Measurements from ENCODE around the gene KLF17. TPM values are rescaled to one million over a fixed set of nuclear protein-coding genes. Genes with fewer than 3 reads are reported as not detected.

Gene KLF17, protein sequence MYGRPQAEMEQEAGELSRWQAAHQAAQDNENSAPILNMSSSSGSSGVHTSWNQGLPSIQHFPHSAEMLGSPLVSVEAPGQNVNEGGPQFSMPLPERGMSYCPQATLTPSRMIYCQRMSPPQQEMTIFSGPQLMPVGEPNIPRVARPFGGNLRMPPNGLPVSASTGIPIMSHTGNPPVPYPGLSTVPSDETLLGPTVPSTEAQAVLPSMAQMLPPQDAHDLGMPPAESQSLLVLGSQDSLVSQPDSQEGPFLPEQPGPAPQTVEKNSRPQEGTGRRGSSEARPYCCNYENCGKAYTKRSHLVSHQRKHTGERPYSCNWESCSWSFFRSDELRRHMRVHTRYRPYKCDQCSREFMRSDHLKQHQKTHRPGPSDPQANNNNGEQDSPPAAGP
- total RNA-seq (not detected), polyA plus RNA-seq (not detected)

DNA sequence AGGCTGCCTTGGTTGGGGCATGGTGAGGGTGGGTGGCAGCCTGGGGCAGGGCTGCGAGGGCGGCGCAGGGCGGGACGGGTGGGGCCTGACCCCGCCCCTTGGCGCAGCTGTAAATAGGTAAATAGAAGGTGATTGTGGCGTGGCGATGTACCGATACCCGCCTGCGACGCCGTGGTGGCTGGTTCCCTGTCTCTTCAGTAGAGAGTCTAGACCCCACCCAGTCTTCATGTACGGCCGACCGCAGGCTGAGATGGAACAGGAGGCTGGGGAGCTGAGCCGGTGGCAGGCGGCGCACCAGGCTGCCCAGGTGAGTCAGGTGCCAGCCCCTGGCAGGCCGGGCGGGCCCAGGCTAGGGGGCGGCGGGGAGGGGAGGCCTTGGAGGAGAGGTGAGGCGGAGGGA is at the start of gene KLF17:
Gene KLF17 (plus strand): TSS at position 140 of the 400 bp plus-strand sequence. CDS start 87 bp downstream, at position 227.
- Histone ChIP-seq H3K4me1 (ENCODE audit: insufficient read depth, low read length) (no peaks in the 10 kb centered on the region), H3K4me3 (ENCODE audit: low read length) (no peak within 1 kb of the TSS), H3K27me3 (ENCODE audit: insufficient read depth, low read length, poor library complexity, severe bottlenecking) (no peaks in the 10 kb centered on the region), H3K27ac (ENCODE audit: low read depth, low read length) (no peak within 1 kb of the TSS), H3K9me3 (ENCODE audit: low read length) (no peaks in the 10 kb centered on the region), H3K36me3 (ENCODE audit: insufficient read depth, low read length) (no peaks in the 10 kb centered on the region)
- ChIA-PET CTCF (no interaction called here), POLR2A (no interaction called here)
- DNase-seq, result no peak
- Mint-ChIP-seq H3K36me3 (no peaks in the 10 kb centered on the region), H3K4me1 (no peaks in the 10 kb centered on the region), H3K27me3 (peaks cover 0 to 24% of the 10 kb centered on the region in 2 donors), H3K27ac (no peak within 1 kb of the TSS), H3K4me3 (no peak within 1 kb of the TSS), H3K9me3 (no peaks in the 10 kb centered on the region)

DNA sequence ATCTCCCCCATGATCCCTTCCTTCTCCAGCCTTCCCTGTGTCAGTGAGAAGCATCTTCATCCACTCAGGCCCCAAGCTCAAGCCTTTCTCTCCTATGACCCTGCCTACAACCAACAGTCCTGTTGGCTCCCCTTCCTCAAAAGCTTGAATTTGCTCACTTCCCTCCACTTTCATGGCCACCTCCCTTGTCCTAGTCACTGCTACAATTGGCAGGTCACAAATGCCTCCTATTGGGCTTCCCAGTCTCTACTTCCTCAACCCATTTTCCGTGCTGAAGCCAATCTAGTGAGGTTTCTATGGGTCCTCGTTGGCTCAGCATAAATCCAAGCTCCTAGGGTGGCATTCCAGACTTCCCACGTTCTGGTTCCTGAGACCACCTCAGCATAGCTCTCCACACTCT is 47.2 kb upstream of the KLF17 start:
- Histone ChIP-seq H3K27me3 (ENCODE audit: insufficient read depth, low read length, poor library complexity, severe bottlenecking) (no peaks in the 10 kb centered on the region), H3K36me3 (ENCODE audit: insufficient read depth, low read length) (no peaks in the 10 kb centered on the region), H3K27ac (ENCODE audit: low read depth, low read length) (no peak overlapping the region), H3K4me3 (ENCODE audit: low read length) (no peak overlapping the region), H3K4me1 (ENCODE audit: insufficient read depth, low read length) (no peaks in the 10 kb centered on the region), H3K9me3 (ENCODE audit: low read length) (no peaks in the 10 kb centered on the region)
- CTCF ChIA-PET, result no interaction called here
- H3K27ac Mint-ChIP-seq, result peak overlapping the region in 1 of 8 donors; percentile 2
- POLR2A ChIA-PET, result no interaction called here
- H3K36me3 Mint-ChIP-seq, result no peaks in the 10 kb centered on the region
- DNase-seq, result no peak
- peaks cover 16 to 62% of the 10 kb centered on the region in 2 donors for H3K27me3 Mint-ChIP-seq
- H3K4me1 Mint-ChIP-seq, result no peaks in the 10 kb centered on the region
- H3K9me3 Mint-ChIP-seq, result no peaks in the 10 kb centered on the region
- no peak overlapping the region for H3K4me3 Mint-ChIP-seq

DNA sequence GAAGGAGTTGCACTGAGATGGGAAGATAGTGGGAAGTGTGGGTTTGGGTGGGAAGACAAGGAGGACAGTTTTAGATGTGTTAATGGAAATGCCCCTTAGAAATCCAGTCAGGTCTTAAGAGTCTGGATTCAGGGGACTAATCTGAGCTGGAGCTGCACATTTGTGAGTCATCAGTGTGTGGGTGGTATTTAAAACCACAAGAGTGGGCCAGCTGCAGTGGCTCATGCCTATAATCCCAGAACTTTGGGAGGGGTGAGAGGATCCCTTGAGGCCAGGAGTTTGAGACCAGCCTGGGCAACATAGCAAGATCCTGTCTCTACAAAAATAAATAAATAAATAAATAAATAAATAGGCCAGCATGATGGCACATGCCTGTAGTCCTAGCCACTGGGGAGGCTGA is 46.4 kb upstream of the KLF17 start:
- no peak overlapping the region for H3K4me3 ChIP-seq (ENCODE audit: low read length)
- H3K36me3 Mint-ChIP-seq, result no peaks in the 10 kb centered on the region
- H3K4me1 Mint-ChIP-seq, result no peaks in the 10 kb centered on the region
- H3K27ac Mint-ChIP-seq, result no peak overlapping the region
- no peaks in the 10 kb centered on the region for H3K9me3 ChIP-seq (ENCODE audit: low read length)
- H3K27ac ChIP-seq (ENCODE audit: low read depth, low read length), result no peak overlapping the region
- no peaks in the 10 kb centered on the region for H3K36me3 ChIP-seq (ENCODE audit: insufficient read depth, low read length)
- H3K27me3 ChIP-seq (ENCODE audit: insufficient read depth, low read length, poor library complexity, severe bottlenecking), result no peaks in the 10 kb centered on the region
- H3K9me3 Mint-ChIP-seq, result no peaks in the 10 kb centered on the region
- ChIA-PET POLR2A (no interaction called here), CTCF (no interaction called here)
- H3K4me3 Mint-ChIP-seq, result no peak overlapping the region
- H3K27me3 Mint-ChIP-seq, result peaks cover 16 to 58% of the 10 kb centered on the region in 2 donors
- no peaks in the 10 kb centered on the region for H3K4me1 ChIP-seq (ENCODE audit: insufficient read depth, low read length)
- DNase-seq, result no peak

DNA sequence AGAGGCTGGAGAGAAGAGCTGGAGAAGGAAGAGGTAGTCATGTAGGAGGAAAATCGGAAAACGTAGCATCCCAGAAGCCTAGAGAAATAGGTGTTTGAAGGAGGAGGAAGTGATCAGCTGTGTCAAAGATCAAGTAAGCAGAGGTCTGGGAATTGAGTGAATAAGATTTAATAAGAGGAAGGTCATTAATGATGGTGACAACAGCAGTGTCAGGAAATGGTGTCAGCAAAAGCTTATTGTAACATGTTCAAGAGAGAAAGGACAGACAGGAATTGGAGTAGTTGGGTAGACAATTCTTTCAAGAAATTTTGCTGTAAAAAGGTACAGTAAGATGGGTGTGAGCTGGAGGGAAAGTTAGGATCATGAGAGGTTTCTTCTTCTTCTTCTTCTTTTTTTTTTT is 45.8 kb upstream of the KLF17 start:
- no peak overlapping the region for H3K4me3 Mint-ChIP-seq
- H3K4me1 Mint-ChIP-seq, result no peaks in the 10 kb centered on the region
- no peak for DNase-seq
- H3K36me3 Mint-ChIP-seq, result no peaks in the 10 kb centered on the region
- H3K27me3 ChIP-seq (ENCODE audit: insufficient read depth, low read length, poor library complexity, severe bottlenecking), result no peaks in the 10 kb centered on the region
- no peak overlapping the region for H3K27ac Mint-ChIP-seq
- no peaks in the 10 kb centered on the region for H3K9me3 ChIP-seq (ENCODE audit: low read length)
- H3K27ac ChIP-seq (ENCODE audit: low read depth, low read length), result no peak overlapping the region
- no peaks in the 10 kb centered on the region for H3K4me1 ChIP-seq (ENCODE audit: insufficient read depth, low read length)
- ChIA-PET CTCF (no interaction called here), POLR2A (no interaction called here)
- no peaks in the 10 kb centered on the region for H3K36me3 ChIP-seq (ENCODE audit: insufficient read depth, low read length)
- no peaks in the 10 kb centered on the region for H3K9me3 Mint-ChIP-seq
- no peak overlapping the region for H3K4me3 ChIP-seq (ENCODE audit: low read length)
- H3K27me3 Mint-ChIP-seq, result peaks cover 16 to 57% of the 10 kb centered on the region in 2 donors

DNA sequence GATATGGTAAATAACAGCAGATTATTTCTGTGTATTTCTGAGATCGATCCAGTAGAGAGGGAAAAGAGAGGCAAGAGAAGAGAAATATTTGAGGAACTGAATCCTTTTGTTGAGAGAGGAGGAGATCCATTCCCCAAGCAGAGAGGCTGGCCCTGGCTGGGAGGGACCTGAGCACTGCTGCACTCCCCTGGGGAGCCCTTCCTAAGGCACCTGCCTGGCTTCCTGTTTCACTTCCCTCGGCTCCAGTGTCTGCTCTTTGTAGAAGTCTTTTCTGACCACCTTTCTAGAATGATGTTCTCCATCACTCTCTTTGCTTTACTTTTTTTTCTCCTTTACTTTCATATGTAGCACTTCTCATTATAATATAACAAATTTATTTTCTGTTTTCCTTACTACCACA is 45.1 kb upstream of the KLF17 start:
- Histone ChIP-seq H3K36me3 (ENCODE audit: insufficient read depth, low read length) (no peaks in the 10 kb centered on the region), H3K4me1 (ENCODE audit: insufficient read depth, low read length) (no peaks in the 10 kb centered on the region), H3K9me3 (ENCODE audit: low read length) (no peaks in the 10 kb centered on the region), H3K27me3 (ENCODE audit: insufficient read depth, low read length, poor library complexity, severe bottlenecking) (no peaks in the 10 kb centered on the region), H3K27ac (ENCODE audit: low read depth, low read length) (no peak overlapping the region), H3K4me3 (ENCODE audit: low read length) (no peak overlapping the region)
- CTCF ChIA-PET, result no interaction called here
- POLR2A ChIA-PET, result no interaction called here
- Mint-ChIP-seq H3K36me3 (no peaks in the 10 kb centered on the region), H3K4me1 (no peaks in the 10 kb centered on the region), H3K4me3 (no peak overlapping the region), H3K27ac (no peak overlapping the region), H3K9me3 (no peaks in the 10 kb centered on the region), H3K27me3 (peaks cover 16 to 56% of the 10 kb centered on the region in 2 donors)
- DNase-seq, result no peak

DNA sequence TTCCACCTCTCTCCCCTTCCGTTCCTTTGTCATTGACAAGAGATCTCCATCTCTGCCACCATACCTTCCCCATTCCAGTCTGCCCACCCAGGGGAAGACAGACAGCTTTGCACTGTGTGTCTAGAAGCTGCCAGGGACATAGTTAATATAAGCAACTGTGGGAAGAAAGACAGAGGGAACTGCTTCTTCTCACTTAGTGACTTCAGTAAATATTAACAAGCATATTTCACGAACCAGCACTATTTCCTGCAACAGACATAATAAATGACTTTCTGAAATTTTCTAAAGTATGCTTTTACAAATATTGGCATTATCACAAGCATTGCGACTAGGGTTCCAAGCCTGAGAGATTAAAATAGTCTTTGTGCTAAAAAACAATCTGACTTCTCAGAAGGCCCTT is 44.2 kb upstream of the KLF17 start:
- Histone ChIP-seq H3K27me3 (ENCODE audit: insufficient read depth, low read length, poor library complexity, severe bottlenecking) (no peaks in the 10 kb centered on the region), H3K4me1 (ENCODE audit: insufficient read depth, low read length) (no peaks in the 10 kb centered on the region), H3K9me3 (ENCODE audit: low read length) (no peaks in the 10 kb centered on the region), H3K27ac (ENCODE audit: low read depth, low read length) (no peak overlapping the region), H3K36me3 (ENCODE audit: insufficient read depth, low read length) (no peaks in the 10 kb centered on the region), H3K4me3 (ENCODE audit: low read length) (no peak overlapping the region)
- Mint-ChIP-seq H3K27ac (no peak overlapping the region), H3K27me3 (peaks cover 13 to 53% of the 10 kb centered on the region in 2 donors), H3K4me1 (no peaks in the 10 kb centered on the region), H3K36me3 (no peaks in the 10 kb centered on the region), H3K9me3 (no peaks in the 10 kb centered on the region), H3K4me3 (peak overlapping the region in 1 of 7 donors; percentile 0)
- DNase-seq, result no peak
- ChIA-PET POLR2A (no interaction called here), CTCF (no interaction called here)

DNA sequence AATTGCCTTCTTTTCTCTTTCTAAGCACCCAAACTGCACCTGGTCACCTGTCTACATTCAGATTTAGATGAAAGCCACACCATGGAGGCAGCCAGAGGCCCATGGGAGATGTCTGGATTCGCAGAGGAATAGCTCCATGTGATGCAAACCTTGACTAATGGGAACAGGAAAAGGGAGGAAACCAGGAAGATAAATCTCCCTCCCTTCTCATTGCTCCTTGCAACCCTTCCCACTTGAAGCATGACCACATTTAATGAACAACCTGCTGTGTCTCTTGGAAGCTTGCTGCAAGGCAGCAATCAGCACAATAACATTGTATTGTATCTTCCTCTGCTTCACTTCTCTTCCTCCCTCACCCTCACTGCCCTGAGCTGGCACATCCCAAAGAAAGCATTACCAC is 42.6 kb upstream of the KLF17 start:
- Histone ChIP-seq H3K27me3 (ENCODE audit: insufficient read depth, low read length, poor library complexity, severe bottlenecking) (no peaks in the 10 kb centered on the region), H3K36me3 (ENCODE audit: insufficient read depth, low read length) (no peaks in the 10 kb centered on the region), H3K4me1 (ENCODE audit: insufficient read depth, low read length) (no peaks in the 10 kb centered on the region), H3K4me3 (ENCODE audit: low read length) (no peak overlapping the region), H3K9me3 (ENCODE audit: low read length) (no peaks in the 10 kb centered on the region), H3K27ac (ENCODE audit: low read depth, low read length) (no peak overlapping the region)
- no peaks in the 10 kb centered on the region for H3K9me3 Mint-ChIP-seq
- no peak for DNase-seq
- peak overlapping the region in 1 of 8 donors; percentile 83 for H3K27ac Mint-ChIP-seq
- no peaks in the 10 kb centered on the region for H3K36me3 Mint-ChIP-seq
- no peak overlapping the region for H3K4me3 Mint-ChIP-seq
- ChIA-PET POLR2A (no interaction called here), CTCF (no interaction called here)
- peaks cover 9 to 42% of the 10 kb centered on the region in 2 donors for H3K27me3 Mint-ChIP-seq
- no peaks in the 10 kb centered on the region for H3K4me1 Mint-ChIP-seq

DNA sequence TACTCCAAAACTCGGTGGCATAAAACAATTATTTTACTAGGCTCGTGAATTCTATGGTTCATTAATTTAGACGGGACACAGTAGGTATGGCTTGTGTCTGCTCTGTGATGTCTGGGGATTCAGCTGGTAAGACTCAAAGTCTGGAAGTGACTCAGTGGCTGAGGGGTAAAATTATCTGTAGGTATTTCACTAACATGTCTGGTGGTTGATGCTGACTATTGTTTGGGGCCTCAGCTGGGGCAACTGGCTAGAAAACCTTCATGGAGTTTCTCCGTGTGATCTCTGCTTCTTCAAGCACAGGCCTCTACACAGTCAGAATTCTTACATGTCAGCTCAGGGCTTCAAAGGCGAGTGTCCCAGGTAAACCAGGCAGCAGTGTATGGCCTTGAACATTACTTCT is 41.2 kb upstream of the KLF17 start:
- ChIA-PET CTCF (no interaction called here), POLR2A (no interaction called here)
- H3K36me3 ChIP-seq (ENCODE audit: insufficient read depth, low read length), result no peaks in the 10 kb centered on the region
- H3K27me3 ChIP-seq (ENCODE audit: insufficient read depth, low read length, poor library complexity, severe bottlenecking), result peaks cover 4% of the 10 kb centered on the region
- H3K27ac ChIP-seq (ENCODE audit: low read depth, low read length), result no peak overlapping the region
- DNase-seq, result no peak
- Mint-ChIP-seq H3K27ac (no peak overlapping the region), H3K27me3 (peaks cover 12 to 43% of the 10 kb centered on the region in 2 donors), H3K4me1 (no peaks in the 10 kb centered on the region), H3K36me3 (no peaks in the 10 kb centered on the region), H3K9me3 (no peaks in the 10 kb centered on the region), H3K4me3 (no peak overlapping the region)
- no peak overlapping the region for H3K4me3 ChIP-seq (ENCODE audit: low read length)
- no peaks in the 10 kb centered on the region for H3K4me1 ChIP-seq (ENCODE audit: insufficient read depth, low read length)
- H3K9me3 ChIP-seq (ENCODE audit: low read length), result no peaks in the 10 kb centered on the region
